Suprapubic skin (tissue), 4 donors: ENCODE measurements around the gene SLC35C1. TPM values are rescaled to one million over a fixed set of nuclear protein-coding genes. Genes with fewer than 3 reads are reported as not detected.
A peak's percentile ranks its signal among the peaks of the same experiment; 100 is the strongest.

ENCODE experiments used
- DNase-seq, 2 donors: peaks; one replicate each; pipeline ENCODE4 v3.0.0-alpha.2; 2019; ENCODE audit warnings: low spot score in 2 of 2
- H3K27ac ChIP-seq: fragments of 200-600 bp; sonication (generic); one replicate; pipeline ENCODE4 v1.5.1; 2019
- H3K27me3 ChIP-seq: fragments of 200-600 bp; sonication (generic); one replicate; pipeline ENCODE4 v1.5.1; 2019
- H3K36me3 ChIP-seq: fragments of 200-600 bp; sonication (generic); one replicate; pipeline ENCODE4 v1.5.1; 2019
- H3K4me1 ChIP-seq: fragments of 200-600 bp; sonication (generic); one replicate; pipeline ENCODE4 v1.5.1; 2019
- H3K4me3 ChIP-seq: fragments of 200-600 bp; sonication (generic); one replicate; pipeline ENCODE4 v1.5.1; 2019; ENCODE audit warnings: mild to moderate bottlenecking
- H3K9me3 ChIP-seq: fragments of 200-600 bp; sonication (generic); one replicate; pipeline ENCODE4 v1.5.1; 2019
- EP300 ChIP-seq: sonication (generic); formaldehyde crosslinking; IDR thresholded peaks from one replicate; pipeline ENCODE4 v1.6.1; 2017; ENCODE audit warnings: antibody characterized with exemption
- POLR2A ChIP-seq, 2 donors: fragments of 450-650 bp; IDR thresholded peaks; one replicate each; pipeline ENCODE4 v1.6.1; 2017; ENCODE audit warnings: antibody characterized with exemption in 2 of 2, mild to moderate bottlenecking in 2 of 2, moderate library complexity in 2 of 2
- POLR2AphosphoS5 ChIP-seq, 3 donors: sonication (generic); formaldehyde crosslinking; IDR thresholded peaks; one replicate each; pipeline ENCODE4 v1.6.1; 2017; ENCODE audit warnings: antibody characterized with exemption in 3 of 3
- WGBS: methylation state at CpG from one replicate; pipeline ENCODE4 v1.1.5; 2018; 5-methylcytosine and 5-hydroxymethylcytosine counted together
- total RNA-seq, 4 donors: library from RNA; depleted of rRNA; stranded (reverse); fragments of >200 nt; gene quantifications; one replicate each; pipeline ENCODE4 v1.1.0, GENCODE V29; 2016
- TF ChIP-seq, protein P1 (sequence below), 2 donors: fragments of 200-600 bp in 1 of 2; fragments of 450-650 bp in 1 of 2; sonication (generic) in 1 of 2; IDR thresholded peaks; one replicate each; pipeline ENCODE4 v1.5.1; 2016 to 2019; ENCODE audit warnings: antibody characterized with exemption in 2 of 2, mild to moderate bottlenecking in 1 of 2, moderate library complexity in 1 of 2

The SLC35C1 gene
- total RNA-seq, 4 donors from 2014 or later = 6.7 to 10.1 (median 8.8) TPM

DNA sequence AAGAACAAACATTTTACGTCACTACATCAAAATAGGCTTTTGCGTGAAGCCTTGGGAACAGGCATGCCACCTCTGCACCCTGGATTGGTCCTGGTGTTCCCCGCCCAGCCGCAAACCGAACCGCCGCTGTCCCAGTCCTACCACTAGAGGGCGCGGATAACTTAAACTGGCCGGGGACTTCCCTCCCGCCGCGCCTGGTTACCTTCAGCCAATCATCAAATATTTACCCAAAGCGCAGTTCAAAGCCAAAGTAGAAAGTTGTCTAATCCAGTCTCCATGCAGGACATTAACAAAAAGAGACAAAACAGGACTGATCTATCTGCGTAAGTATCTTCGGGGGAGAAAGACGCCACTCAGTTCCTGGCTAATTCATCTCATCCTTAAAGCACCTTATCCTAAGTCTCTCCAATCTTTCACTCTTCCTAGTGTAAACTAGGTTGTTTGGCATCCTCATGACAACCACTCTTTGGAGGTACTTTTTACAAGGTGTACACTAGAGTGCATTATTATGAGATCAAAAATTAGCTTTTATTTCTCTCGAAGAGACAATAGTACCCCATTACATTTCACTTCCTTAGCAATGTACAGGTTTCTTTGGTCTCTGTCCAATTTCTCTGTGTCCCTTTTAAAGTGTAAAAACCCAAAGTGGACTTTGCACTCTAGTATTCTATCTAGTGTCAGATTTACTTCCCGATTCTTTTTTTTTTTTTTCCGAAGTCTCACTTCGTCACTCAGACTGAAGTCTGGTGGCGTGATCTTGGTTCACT is 38.4 kb downstream of the SLC35C1 start:
- Histone ChIP-seq H3K9me3 (no peaks in the 10 kb centered on the region), H3K4me1 (peaks cover 27% of the 10 kb centered on the region), H3K27me3 (no peaks in the 10 kb centered on the region), H3K36me3 (no peaks in the 10 kb centered on the region), H3K27ac (peak overlapping the region; percentile 72), H3K4me3 (peak overlapping the region; percentile 7)
- peak; percentile 97 to 98 for DNase-seq
- 19% methylated on average over 22 of the region's 22 CpGs for WGBS
- TF ChIP-seq EP300 = no peak
- TF ChIP-seq POLR2A (IDR thresholded peaks at IDR 0.05) = peak in 1 of 2 donors; percentile 31
- TF ChIP-seq POLR2AphosphoS5 (IDR thresholded peaks at IDR 0.05) = peak in 1 of 3 donors; percentile 45
- TF ChIP-seq, protein P1, sequence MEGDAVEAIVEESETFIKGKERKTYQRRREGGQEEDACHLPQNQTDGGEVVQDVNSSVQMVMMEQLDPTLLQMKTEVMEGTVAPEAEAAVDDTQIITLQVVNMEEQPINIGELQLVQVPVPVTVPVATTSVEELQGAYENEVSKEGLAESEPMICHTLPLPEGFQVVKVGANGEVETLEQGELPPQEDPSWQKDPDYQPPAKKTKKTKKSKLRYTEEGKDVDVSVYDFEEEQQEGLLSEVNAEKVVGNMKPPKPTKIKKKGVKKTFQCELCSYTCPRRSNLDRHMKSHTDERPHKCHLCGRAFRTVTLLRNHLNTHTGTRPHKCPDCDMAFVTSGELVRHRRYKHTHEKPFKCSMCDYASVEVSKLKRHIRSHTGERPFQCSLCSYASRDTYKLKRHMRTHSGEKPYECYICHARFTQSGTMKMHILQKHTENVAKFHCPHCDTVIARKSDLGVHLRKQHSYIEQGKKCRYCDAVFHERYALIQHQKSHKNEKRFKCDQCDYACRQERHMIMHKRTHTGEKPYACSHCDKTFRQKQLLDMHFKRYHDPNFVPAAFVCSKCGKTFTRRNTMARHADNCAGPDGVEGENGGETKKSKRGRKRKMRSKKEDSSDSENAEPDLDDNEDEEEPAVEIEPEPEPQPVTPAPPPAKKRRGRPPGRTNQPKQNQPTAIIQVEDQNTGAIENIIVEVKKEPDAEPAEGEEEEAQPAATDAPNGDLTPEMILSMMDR (IDR thresholded peaks at IDR 0.05) = peak; percentile 95

DNA sequence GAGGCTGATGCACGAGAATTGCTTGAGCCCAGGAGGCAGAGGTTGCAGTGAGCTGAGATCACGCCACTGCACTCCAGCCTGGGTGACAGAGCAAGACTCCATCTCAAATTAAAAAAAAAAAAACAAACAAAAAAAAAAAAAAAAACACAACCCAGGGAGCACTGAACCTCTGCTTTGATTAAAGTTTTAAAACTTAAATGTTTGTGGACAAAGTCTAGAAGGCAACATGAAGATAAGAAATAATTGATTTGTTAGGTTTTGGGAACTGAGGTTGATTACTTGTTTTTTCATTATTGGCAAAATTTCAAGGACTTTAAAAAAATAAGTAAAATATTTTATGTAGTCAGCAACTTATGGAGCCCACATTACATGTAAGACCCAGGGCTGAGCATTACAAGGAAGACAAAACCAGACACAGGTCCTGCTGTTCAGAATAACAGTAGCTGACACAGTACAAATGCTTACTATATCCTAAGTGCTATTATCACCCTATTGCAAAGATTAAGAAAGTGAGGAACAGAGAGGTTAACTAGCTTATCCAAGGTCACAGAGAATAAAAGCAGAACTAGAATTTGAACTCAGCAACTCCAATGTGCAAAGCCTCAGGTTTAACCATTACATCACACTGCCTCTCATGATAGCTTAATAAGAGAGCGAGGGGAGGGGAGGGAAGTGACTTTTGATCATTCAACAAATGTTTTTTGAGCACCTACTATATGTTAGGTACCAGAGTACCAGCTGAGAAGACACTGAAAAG is 40.1 kb downstream of the SLC35C1 start:
- Histone ChIP-seq H3K4me1 (peaks cover 43% of the 10 kb centered on the region), H3K27ac (no peak overlapping the region), H3K36me3 (no peaks in the 10 kb centered on the region), H3K9me3 (no peaks in the 10 kb centered on the region), H3K27me3 (no peaks in the 10 kb centered on the region), H3K4me3 (no peak overlapping the region)
- WGBS = 79% methylated on average over 3 of the region's 3 CpGs
- no peak for DNase-seq
- TF ChIP-seq, protein P1 (IDR thresholded peaks at IDR 0.05) = no peak

DNA sequence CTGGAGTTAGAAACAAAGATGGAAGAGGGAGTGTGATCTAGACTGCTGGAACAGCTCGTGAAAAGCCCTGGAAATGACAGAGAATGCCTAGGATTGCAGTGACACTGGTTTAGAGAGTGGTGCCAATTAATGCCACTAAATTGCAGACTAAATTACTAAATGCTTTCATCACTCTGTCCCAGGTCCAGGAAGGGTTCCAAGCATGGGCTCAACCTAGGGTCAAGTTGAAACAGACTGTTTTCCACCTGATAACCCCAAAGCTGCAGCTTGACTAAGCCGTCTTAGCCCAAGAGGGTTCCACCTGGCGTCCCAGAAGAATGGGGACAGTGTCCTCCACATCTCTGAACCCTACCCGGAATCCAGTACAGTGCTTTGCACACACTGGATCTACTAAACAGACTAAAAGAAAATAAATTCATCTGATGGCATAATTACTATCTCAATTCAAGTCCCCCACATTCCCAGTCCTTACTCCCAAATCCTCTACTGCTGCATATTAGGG is 41.3 kb downstream of the SLC35C1 start:
- Histone ChIP-seq H3K4me1 (peaks cover 55% of the 10 kb centered on the region), H3K27me3 (no peaks in the 10 kb centered on the region), H3K4me3 (peak overlapping the region; percentile 93), H3K27ac (peak overlapping the region; percentile 99), H3K9me3 (no peaks in the 10 kb centered on the region), H3K36me3 (no peaks in the 10 kb centered on the region)
- no peak for DNase-seq
- TF ChIP-seq POLR2AphosphoS5 (IDR thresholded peaks at IDR 0.05) (no peak), EP300 (no peak), POLR2A (IDR thresholded peaks at IDR 0.05) (no peak)
- TF ChIP-seq, protein P1 (IDR thresholded peaks at IDR 0.05) = no peak
- WGBS = 86% methylated on average over 4 of the region's 4 CpGs

DNA sequence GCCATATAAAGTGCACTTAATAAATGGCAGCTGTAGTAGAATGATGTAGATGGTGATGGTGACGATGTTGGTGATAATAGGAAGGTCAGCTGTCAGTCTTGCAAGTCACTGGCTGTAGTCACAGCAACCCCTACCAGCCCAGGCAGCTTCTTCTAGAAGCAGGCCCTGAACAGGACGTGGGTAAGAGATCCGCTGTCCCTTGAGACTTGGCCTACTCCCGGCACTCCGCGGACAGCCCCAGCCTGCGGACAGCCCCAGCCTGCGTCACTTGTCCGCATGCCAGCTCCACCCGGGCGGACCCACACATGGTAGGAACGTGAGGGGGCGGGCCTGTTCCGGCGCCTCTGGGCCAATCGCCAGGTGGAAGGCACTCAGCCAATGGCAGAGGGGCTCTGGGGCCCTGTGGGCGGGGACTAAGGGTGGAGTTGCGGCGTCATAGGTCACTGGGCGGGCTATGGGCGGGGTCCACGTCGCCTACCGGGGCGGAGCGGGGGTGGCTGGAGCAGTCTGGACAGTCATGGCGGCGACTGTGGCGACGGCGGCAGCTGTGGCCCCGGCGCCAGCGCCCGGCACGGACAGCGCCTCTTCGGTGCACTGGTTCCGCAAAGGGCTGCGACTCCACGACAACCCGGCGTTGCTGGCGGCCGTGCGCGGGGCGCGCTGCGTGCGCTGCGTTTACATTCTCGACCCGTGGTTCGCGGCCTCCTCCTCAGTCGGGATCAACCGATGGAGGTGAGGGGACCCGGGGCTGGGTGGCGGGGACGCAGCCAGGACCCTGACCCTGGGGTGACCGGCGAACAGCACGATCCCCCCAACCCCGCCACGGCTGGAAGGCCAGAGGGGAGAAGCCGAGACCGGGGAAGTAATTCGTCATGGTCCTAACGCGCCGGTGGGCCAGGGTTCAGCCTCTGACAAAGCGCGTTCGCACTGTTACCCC is 42.3 kb downstream of the SLC35C1 start, which contains the start of gene CRY2:
CRY2 (plus strand) TSS at position 502 of the 937 bp plus-strand sequence; CDS start at position 518, 16 bp downstream.
- DNase-seq = peak; percentile 100
- Histone ChIP-seq H3K9me3 (no peaks in the 10 kb centered on the region), H3K36me3 (no peaks in the 10 kb centered on the region), H3K27ac (peak within 1 kb of the TSS; percentile 99), H3K4me1 (peaks cover 66% of the 10 kb centered on the region), H3K27me3 (no peaks in the 10 kb centered on the region), H3K4me3 (peak within 1 kb of the TSS; percentile 93)
- TF ChIP-seq, protein P1 (IDR thresholded peaks at IDR 0.05) = no peak
- TF ChIP-seq POLR2AphosphoS5 (IDR thresholded peaks at IDR 0.05) (peak; percentile 82 to 87 (median 86)), POLR2A (IDR thresholded peaks at IDR 0.05) (peak; percentile 93 to 98), EP300 (no peak)
- under 1% methylated on average over 20 of the region's 75 CpGs for WGBS
